HepG2 (cell line): ENCODE results near the gene OSTF1. TPM values are rescaled to one million over a fixed set of nuclear protein-coding genes. Genes with fewer than 3 reads are reported as not detected.
A peak's percentile ranks its signal among the peaks of the same experiment; 100 is the strongest.

Experiments used
- CBX2 ChIP-seq, 2 experiments: fragments of 200-600 bp in 1 of 2; sonication (generic); formaldehyde crosslinking in 1 of 2; IDR thresholded peaks; 2 replicates each; pipeline versions ENCODE4 v1.7.0 to v1.8.1; 2018 to 2022; ENCODE audit warnings: low read depth in 2 of 2, low read length in 1 of 2, mild to moderate bottlenecking in 1 of 2, missing genetic modification reagents in 1 of 2
- NCOA5 ChIP-seq: sonication (generic); formaldehyde crosslinking; IDR thresholded peaks from 2 replicates; pipeline ENCODE4 v1.4.0; 2020; ENCODE audit warnings: missing genetic modification reagents
- NCOR1 ChIP-seq: fragments of 200-600 bp; sonication (generic); IDR thresholded peaks from 2 replicates; pipeline ENCODE4 v1.7.0; 2017; ENCODE audit warnings: antibody characterized with exemption, low read length, borderline replicate concordance
- PHF5A ChIP-seq: IDR thresholded peaks from one replicate; pipeline ENCODE4 v1.6.1; 2018; ENCODE audit warnings: low read depth, missing genetic modification reagents; ENCODE audit not compliant: unreplicated experiment
- SOX6 ChIP-seq, 2 experiments: fragments of 450-650 bp in 1 of 2; sonication (generic) in 1 of 2; formaldehyde crosslinking in 1 of 2; IDR thresholded peaks; 2 replicates each; pipeline versions ENCODE4 v1.4.0 to v1.6.1; 2017 to 2020; ENCODE audit warnings: antibody characterized with exemption in 1 of 2, mild to moderate bottlenecking in 1 of 2, missing genetic modification reagents in 1 of 2
- ZNF234 ChIP-seq: sonication (generic); formaldehyde crosslinking; conservative IDR thresholded peaks from 2 replicates; pipeline ENCODE4 v1.5.1; 2020; ENCODE audit warnings: mild to moderate bottlenecking, missing genetic modification reagents
- ZNF326 ChIP-seq: sonication (generic); formaldehyde crosslinking; IDR thresholded peaks from 2 replicates; pipeline ENCODE4 v1.4.0; 2020; ENCODE audit warnings: missing genetic modification reagents, borderline replicate concordance
- ZNF737 ChIP-seq: sonication (generic); formaldehyde crosslinking; IDR thresholded peaks from 2 replicates; pipeline ENCODE4 v1.5.0; 2020; ENCODE audit warnings: missing genetic modification reagents, mild to moderate bottlenecking, borderline replicate concordance
- polyA plus RNA-seq, 8 experiments: library from polyadenylated mRNA; depleted of rRNA in 3 of 8; stranded (reverse) in 7 of 8; unstranded in 1 of 8; fragments of >200 nt; fragmentation: Illumina TruSeq in 4 of 8; extraction: Trizol in 4 of 8; gene quantifications; 2 replicates each; pipeline versions ENCODE4 v1.2.1 to v1.2.3, GENCODE V29; 2011 to 2016; ENCODE audit warnings: low read depth in 4 of 8, missing spikeins in 1 of 8, mixed read lengths in 1 of 8; ENCODE audit not compliant: insufficient read depth in 1 of 8
- total RNA-seq, 5 experiments: library from RNA; depleted of rRNA; stranded (reverse); fragments of >200 nt; fragmentation: Illumina TruSeq; extraction: Trizol; gene quantifications; 2 replicates each; pipeline ENCODE4 v1.2.3, GENCODE V29; 2016; ENCODE audit warnings: low read depth in 1 of 5
- TF ChIP-seq, protein P1 (sequence below): sonication (generic); formaldehyde crosslinking; IDR thresholded peaks from 2 replicates; pipeline ENCODE4 v1.4.0; 2020; ENCODE audit warnings: missing genetic modification reagents, borderline replicate concordance
- TF ChIP-seq, protein P2 (sequence below): sonication (generic); formaldehyde crosslinking; IDR thresholded peaks from 2 replicates; pipeline ENCODE4 v1.4.0; 2020; ENCODE audit warnings: mild to moderate bottlenecking, missing genetic modification reagents
- TF ChIP-seq, protein P3 (sequence below): sonication (generic); formaldehyde crosslinking; IDR thresholded peaks from 2 replicates; pipeline ENCODE4 v1.8.0; 2023; ENCODE audit warnings: mild to moderate bottlenecking, missing genetic modification reagents
- TF ChIP-seq, protein P4 (sequence below): sonication (generic); formaldehyde crosslinking; IDR thresholded peaks from 2 replicates; pipeline ENCODE4 v1.5.1; 2020; ENCODE audit warnings: mild to moderate bottlenecking, missing genetic modification reagents, borderline replicate concordance
- TF ChIP-seq, protein P5 (sequence below): sonication (generic); formaldehyde crosslinking; conservative IDR thresholded peaks from 2 replicates; pipeline ENCODE4 v1.4.0; 2020; ENCODE audit warnings: missing genetic modification reagents
- TF ChIP-seq, protein P6 (sequence below): sonication (generic); formaldehyde crosslinking; IDR thresholded peaks from 2 replicates; pipeline ENCODE4 v1.9.0; 2021; ENCODE audit warnings: missing genetic modification reagents, mild to moderate bottlenecking, borderline replicate concordance

Gene OSTF1
- total and polyA plus RNA-seq, 2 of the 13 experiments (the other 11 are each of a cell fraction or from before 2014, with no cell fraction given) = 16.8 to 39.0 TPM

DNA sequence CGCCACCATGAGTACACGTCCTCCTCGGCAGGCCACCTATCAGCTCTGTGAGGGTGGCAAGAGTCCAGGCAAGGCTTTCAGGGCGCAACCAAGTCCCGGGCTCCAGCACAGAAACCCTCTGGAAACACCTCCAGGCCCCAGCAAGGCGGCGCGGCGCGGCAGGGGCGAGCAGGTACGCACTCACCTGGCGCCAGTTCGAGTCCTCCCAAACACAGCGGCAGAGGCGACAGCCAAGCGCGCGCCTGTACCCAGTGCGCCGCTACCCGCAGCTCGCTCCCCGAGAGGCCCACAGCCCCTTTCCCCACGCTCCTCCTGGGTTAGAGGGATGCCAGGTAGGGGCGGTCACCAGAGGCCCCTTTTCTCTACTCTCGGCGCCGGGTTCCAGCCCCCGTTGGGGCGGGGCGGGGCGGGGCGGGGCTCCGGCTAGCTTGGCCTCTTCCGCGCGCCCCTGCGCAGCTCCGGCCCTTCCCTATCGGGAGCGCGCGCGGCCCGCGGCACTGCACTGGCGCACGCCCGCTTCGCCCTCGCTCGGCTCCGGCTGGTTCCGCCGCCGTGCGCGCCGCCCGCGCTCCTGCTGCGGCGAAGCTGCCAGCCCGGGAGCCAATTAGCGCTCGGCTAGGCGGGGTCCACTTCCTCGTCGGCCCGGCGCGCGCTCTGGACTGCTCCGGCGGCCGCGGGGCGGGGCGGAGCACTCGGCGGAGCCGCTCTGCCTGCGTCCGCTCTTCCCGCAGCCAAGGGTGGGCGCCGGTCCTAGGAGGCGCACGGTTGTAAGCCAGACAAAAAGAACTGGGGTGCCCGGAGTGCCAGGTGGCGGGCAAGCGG lies at the start of gene OSTF1, which contains the start of gene NMRK1 (continued):
- TF ChIP-seq, protein P1, sequence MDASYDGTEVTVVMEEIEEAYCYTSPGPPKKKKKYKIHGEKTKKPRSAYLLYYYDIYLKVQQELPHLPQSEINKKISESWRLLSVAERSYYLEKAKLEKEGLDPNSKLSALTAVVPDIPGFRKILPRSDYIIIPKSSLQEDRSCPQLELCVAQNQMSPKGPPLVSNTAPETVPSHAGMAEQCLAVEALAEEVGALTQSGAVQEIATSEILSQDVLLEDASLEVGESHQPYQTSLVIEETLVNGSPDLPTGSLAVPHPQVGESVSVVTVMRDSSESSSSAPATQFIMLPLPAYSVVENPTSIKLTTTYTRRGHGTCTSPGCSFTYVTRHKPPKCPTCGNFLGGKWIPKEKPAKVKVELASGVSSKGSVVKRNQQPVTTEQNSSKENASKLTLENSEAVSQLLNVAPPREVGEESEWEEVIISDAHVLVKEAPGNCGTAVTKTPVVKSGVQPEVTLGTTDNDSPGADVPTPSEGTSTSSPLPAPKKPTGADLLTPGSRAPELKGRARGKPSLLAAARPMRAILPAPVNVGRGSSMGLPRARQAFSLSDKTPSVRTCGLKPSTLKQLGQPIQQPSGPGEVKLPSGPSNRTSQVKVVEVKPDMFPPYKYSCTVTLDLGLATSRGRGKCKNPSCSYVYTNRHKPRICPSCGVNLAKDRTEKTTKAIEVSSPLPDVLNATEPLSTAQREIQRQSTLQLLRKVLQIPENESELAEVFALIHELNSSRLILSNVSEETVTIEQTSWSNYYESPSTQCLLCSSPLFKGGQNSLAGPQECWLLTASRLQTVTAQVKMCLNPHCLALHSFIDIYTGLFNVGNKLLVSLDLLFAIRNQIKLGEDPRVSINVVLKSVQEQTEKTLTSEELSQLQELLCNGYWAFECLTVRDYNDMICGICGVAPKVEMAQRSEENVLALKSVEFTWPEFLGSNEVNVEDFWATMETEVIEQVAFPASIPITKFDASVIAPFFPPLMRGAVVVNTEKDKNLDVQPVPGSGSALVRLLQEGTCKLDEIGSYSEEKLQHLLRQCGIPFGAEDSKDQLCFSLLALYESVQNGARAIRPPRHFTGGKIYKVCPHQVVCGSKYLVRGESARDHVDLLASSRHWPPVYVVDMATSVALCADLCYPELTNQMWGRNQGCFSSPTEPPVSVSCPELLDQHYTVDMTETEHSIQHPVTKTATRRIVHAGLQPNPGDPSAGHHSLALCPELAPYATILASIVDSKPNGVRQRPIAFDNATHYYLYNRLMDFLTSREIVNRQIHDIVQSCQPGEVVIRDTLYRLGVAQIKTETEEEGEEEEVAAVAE (CRISPR knock-in tag) = no peak
- TF ChIP-seq, protein P2, sequence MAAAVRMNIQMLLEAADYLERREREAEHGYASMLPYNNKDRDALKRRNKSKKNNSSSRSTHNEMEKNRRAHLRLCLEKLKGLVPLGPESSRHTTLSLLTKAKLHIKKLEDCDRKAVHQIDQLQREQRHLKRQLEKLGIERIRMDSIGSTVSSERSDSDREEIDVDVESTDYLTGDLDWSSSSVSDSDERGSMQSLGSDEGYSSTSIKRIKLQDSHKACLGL (CRISPR knock-in tag) = no peak
- no peak for TF ChIP-seq PHF5A
- TF ChIP-seq, protein P3, sequence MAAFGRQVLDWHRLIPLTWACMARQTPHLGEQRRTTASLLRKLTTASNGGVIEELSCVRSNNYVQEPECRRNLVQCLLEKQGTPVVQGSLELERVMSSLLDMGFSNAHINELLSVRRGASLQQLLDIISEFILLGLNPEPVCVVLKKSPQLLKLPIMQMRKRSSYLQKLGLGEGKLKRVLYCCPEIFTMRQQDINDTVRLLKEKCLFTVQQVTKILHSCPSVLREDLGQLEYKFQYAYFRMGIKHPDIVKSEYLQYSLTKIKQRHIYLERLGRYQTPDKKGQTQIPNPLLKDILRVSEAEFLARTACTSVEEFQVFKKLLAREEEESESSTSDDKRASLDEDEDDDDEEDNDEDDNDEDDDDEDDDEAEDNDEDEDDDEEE (CRISPR knock-in tag) = no peak
- TF ChIP-seq ZNF234 (CRISPR knock-in tag) = 0 out of 2 replicates have a peak, but pooled peaks have one; percentile 67
- TF ChIP-seq, protein P4, sequence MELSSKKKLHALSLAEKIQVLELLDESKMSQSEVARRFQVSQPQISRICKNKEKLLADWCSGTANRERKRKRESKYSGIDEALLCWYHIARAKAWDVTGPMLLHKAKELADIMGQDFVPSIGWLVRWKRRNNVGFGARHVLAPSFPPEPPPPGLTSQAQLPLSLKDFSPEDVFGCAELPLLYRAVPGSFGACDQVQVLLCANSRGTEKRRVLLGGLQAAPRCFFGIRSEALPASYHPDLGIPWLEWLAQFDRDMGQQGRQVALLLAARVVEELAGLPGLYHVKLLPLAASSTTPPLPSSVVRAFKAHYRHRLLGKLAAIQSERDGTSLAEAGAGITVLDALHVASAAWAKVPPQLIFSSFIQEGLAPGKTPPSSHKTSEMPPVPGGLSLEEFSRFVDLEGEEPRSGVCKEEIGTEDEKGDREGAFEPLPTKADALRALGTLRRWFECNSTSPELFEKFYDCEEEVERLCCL (CRISPR knock-in tag) = no peak
- no peak for TF ChIP-seq SOX6 (IDR thresholded peaks at IDR 0.05)
- peak; percentile 41; the same call in 1 of the 2 replicates for TF ChIP-seq SOX6 (CRISPR knock-in tag; IDR thresholded peaks at IDR 0.05)
- TF ChIP-seq ZNF737 (CRISPR knock-in tag) = 0 out of 2 replicates have a peak, but pooled peaks have one; percentile 47
- TF ChIP-seq NCOR1 = no peak
- TF ChIP-seq, protein P5, sequence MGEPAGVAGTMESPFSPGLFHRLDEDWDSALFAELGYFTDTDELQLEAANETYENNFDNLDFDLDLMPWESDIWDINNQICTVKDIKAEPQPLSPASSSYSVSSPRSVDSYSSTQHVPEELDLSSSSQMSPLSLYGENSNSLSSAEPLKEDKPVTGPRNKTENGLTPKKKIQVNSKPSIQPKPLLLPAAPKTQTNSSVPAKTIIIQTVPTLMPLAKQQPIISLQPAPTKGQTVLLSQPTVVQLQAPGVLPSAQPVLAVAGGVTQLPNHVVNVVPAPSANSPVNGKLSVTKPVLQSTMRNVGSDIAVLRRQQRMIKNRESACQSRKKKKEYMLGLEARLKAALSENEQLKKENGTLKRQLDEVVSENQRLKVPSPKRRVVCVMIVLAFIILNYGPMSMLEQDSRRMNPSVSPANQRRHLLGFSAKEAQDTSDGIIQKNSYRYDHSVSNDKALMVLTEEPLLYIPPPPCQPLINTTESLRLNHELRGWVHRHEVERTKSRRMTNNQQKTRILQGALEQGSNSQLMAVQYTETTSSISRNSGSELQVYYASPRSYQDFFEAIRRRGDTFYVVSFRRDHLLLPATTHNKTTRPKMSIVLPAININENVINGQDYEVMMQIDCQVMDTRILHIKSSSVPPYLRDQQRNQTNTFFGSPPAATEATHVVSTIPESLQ = no peak
- TF ChIP-seq, protein P6, sequence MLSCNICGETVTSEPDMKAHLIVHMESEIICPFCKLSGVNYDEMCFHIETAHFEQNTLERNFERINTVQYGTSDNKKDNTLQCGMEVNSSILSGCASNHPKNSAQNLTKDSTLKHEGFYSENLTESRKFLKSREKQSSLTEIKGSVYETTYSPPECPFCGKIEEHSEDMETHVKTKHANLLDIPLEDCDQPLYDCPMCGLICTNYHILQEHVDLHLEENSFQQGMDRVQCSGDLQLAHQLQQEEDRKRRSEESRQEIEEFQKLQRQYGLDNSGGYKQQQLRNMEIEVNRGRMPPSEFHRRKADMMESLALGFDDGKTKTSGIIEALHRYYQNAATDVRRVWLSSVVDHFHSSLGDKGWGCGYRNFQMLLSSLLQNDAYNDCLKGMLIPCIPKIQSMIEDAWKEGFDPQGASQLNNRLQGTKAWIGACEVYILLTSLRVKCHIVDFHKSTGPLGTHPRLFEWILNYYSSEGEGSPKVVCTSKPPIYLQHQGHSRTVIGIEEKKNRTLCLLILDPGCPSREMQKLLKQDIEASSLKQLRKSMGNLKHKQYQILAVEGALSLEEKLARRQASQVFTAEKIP (CRISPR knock-in tag) = no peak
- TF ChIP-seq CBX2 (IDR thresholded peaks at IDR 0.05; ENCODE audit: low read depth, low read length) = no peak
- TF ChIP-seq CBX2 (CRISPR knock-in tag; IDR thresholded peaks at IDR 0.05; ENCODE audit: low read depth) = 0 out of 2 replicates have a peak, but pooled peaks have one; percentile 38
- TF ChIP-seq NCOA5 (CRISPR knock-in tag) = no peak
- no peak for TF ChIP-seq ZNF326 (CRISPR knock-in tag)
